ENCODE data around the gene FMN1.

The FMN1 gene

DNA sequence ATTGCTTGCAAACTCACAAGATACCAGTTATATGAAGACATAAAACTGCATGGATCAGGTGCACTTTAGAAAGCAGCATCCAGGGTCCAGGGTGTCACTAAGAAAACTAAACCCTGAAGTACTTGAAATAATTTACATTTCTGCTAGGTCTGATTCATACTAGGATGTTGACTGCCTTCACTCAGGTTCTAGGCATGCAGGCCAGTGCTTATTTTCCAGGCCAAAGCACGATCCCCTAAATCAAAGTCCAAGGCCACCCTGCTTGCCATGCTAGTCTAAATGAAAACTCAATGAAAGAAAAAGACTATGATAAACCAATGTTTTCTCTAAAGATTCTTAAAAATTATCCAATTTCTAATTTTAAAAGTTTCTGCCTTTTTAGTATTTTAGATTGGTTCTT is 427.3 kb downstream of the FMN1 start:
- H3K4me1 ChIP-seq (ENCODE audit: control insufficient read depth in 1 of 2, insufficient read depth in 2 of 2, low read length in 2 of 2), result no peaks in the 10 kb centered on the region
- H3K4me3 ChIP-seq (ENCODE audit: low read depth in 1 of 2, low read length in 2 of 2), result no peak overlapping the region
- no peaks in the 10 kb centered on the region for H3K36me3 ChIP-seq (ENCODE audit: control insufficient read depth in 1 of 2, insufficient read depth in 2 of 2, low read length in 2 of 2)
- no peaks in the 10 kb centered on the region for H3K9me3 ChIP-seq (ENCODE audit: control insufficient read depth in 1 of 2, low read length in 2 of 2)
- H3K9ac ChIP-seq (ENCODE audit: low read depth in 1 of 2, low read length in 2 of 2), result no peak overlapping the region
- no peak overlapping the region for H3K27ac ChIP-seq (ENCODE audit: low read depth, low read length)
- no peaks in the 10 kb centered on the region for H3K27me3 ChIP-seq (ENCODE audit: control insufficient read depth in 1 of 2, insufficient read depth in 2 of 2, low read length in 2 of 2)

DNA sequence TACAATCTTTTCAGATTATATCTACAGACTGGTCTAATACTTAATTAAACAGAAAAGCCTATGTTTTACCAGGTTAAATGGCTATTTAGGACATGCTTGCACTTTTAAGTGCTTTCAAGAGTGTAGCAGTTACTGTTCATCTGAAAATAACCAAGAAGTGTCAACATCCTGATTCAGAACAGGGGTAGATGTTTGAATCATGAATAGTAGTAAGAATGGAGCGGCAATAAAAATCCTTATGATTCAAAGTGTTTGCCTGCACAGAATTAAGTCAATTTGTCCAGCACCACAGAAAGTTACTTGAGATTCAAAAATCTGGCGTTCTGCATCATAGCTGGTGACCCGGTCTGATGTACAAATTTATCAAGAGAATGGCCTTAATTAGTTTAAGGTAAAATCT is 428.4 kb downstream of the FMN1 start:
- Histone ChIP-seq H3K9ac (ENCODE audit: low read depth in 1 of 2, low read length in 2 of 2) (no peak overlapping the region), H3K4me1 (ENCODE audit: control insufficient read depth in 1 of 2, insufficient read depth in 2 of 2, low read length in 2 of 2) (no peaks in the 10 kb centered on the region), H3K9me3 (ENCODE audit: control insufficient read depth in 1 of 2, low read length in 2 of 2) (no peaks in the 10 kb centered on the region), H3K36me3 (ENCODE audit: control insufficient read depth in 1 of 2, insufficient read depth in 2 of 2, low read length in 2 of 2) (no peaks in the 10 kb centered on the region), H3K4me3 (ENCODE audit: low read depth in 1 of 2, low read length in 2 of 2) (no peak overlapping the region), H3K27me3 (ENCODE audit: control insufficient read depth in 1 of 2, insufficient read depth in 2 of 2, low read length in 2 of 2) (no peaks in the 10 kb centered on the region), H3K27ac (ENCODE audit: low read depth, low read length) (no peak overlapping the region)

DNA sequence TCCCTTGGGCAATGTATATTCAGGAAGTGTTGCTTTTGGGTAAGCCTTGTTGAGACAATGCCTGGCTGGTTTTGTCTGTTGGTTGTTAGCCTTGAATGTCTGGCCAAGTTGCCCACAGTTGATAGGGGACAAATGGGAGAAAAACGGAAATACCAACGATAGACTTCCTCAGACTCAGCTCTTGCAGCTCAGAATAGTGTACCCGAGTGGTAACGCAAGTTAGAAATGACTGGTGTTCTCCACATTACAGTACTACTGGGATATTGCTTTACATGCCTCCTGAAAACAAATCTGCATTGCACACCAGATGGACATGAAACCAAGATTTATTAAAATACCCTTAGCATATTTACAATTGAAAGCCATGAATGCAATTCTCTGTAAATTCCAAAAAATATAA is 429.3 kb downstream of the FMN1 start:
- no peak overlapping the region for H3K27ac ChIP-seq (ENCODE audit: low read depth, low read length)
- no peaks in the 10 kb centered on the region for H3K9me3 ChIP-seq (ENCODE audit: control insufficient read depth in 1 of 2, low read length in 2 of 2)
- no peaks in the 10 kb centered on the region for H3K4me1 ChIP-seq (ENCODE audit: control insufficient read depth in 1 of 2, insufficient read depth in 2 of 2, low read length in 2 of 2)
- H3K4me3 ChIP-seq (ENCODE audit: low read depth in 1 of 2, low read length in 2 of 2), result no peak overlapping the region
- H3K9ac ChIP-seq (ENCODE audit: low read depth in 1 of 2, low read length in 2 of 2), result no peak overlapping the region
- no peaks in the 10 kb centered on the region for H3K27me3 ChIP-seq (ENCODE audit: control insufficient read depth in 1 of 2, insufficient read depth in 2 of 2, low read length in 2 of 2)
- H3K36me3 ChIP-seq (ENCODE audit: control insufficient read depth in 1 of 2, insufficient read depth in 2 of 2, low read length in 2 of 2), result no peaks in the 10 kb centered on the region

DNA sequence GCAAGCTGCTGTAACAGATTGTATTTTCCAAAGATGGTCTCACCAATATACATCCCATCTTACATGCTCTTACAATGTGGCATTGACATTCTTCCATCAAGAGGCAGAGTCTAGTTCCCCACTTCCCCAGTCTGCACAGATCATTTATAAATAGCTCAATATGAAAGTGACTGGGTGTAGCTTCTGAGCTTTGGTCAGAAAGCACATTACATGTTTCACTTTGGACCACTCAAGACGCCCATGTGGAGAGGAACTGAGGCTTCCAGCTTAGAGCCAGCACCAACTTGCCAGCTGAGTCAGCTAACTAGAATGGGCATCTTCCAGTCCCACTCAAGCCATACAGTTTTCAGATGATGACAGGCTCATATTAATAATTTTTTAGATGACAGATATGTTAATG is 431.2 kb downstream of the FMN1 start:
- no peak overlapping the region for H3K27ac ChIP-seq (ENCODE audit: low read depth, low read length)
- no peaks in the 10 kb centered on the region for H3K27me3 ChIP-seq (ENCODE audit: control insufficient read depth in 1 of 2, insufficient read depth in 2 of 2, low read length in 2 of 2)
- H3K4me1 ChIP-seq (ENCODE audit: control insufficient read depth in 1 of 2, insufficient read depth in 2 of 2, low read length in 2 of 2), result no peaks in the 10 kb centered on the region
- H3K4me3 ChIP-seq (ENCODE audit: low read depth in 1 of 2, low read length in 2 of 2), result no peak overlapping the region
- H3K9me3 ChIP-seq (ENCODE audit: control insufficient read depth in 1 of 2, low read length in 2 of 2), result no peaks in the 10 kb centered on the region
- H3K36me3 ChIP-seq (ENCODE audit: control insufficient read depth in 1 of 2, insufficient read depth in 2 of 2, low read length in 2 of 2), result no peaks in the 10 kb centered on the region
- no peak overlapping the region for H3K9ac ChIP-seq (ENCODE audit: low read depth in 1 of 2, low read length in 2 of 2)

DNA sequence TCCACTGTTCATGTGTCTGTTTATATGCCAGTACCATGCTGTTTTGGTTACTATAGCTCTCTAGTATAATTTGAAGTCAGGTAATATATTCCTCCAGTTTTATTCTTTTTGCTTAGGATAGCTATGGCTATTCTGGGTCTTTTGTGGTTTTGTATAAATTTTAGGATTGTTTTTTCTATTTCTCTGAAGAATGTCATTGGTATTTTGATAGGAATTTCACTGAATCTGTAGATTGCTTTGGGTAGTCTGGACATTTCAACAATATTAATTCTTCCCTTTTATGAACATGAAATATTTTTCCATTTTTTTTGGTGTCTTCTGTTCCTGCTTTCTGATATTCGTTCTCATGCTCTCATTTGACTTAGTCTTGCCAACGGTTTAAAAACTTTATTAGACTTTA is 437.1 kb downstream of the FMN1 start:
- Histone ChIP-seq H3K27me3 (ENCODE audit: control insufficient read depth in 1 of 2, insufficient read depth in 2 of 2, low read length in 2 of 2) (no peaks in the 10 kb centered on the region), H3K36me3 (ENCODE audit: control insufficient read depth in 1 of 2, insufficient read depth in 2 of 2, low read length in 2 of 2) (no peaks in the 10 kb centered on the region), H3K4me1 (ENCODE audit: control insufficient read depth in 1 of 2, insufficient read depth in 2 of 2, low read length in 2 of 2) (no peaks in the 10 kb centered on the region), H3K9ac (ENCODE audit: low read depth in 1 of 2, low read length in 2 of 2) (no peak overlapping the region), H3K27ac (ENCODE audit: low read depth, low read length) (no peak overlapping the region), H3K4me3 (ENCODE audit: low read depth in 1 of 2, low read length in 2 of 2) (no peak overlapping the region), H3K9me3 (ENCODE audit: control insufficient read depth in 1 of 2, low read length in 2 of 2) (no peaks in the 10 kb centered on the region)

DNA sequence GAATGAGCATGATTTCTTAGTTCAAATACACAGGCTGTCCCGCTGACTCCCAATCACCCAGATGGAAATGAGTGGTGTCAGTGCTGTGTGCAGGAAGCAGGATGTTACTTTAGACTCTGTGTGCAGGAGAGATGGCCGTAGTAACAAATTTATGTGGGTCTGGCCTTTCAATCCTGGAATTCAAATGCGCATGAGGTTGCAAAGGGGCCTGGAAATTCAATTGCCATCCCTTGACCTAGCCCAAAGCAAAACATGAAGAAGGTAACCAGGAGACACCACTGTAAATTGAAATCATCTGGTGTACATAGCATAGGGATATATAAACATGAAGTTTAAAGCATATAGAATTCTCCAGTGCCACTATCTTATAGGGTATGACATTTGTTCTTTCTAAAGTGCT is 443.5 kb downstream of the FMN1 start:
- Histone ChIP-seq H3K4me3 (ENCODE audit: low read depth in 1 of 2, low read length in 2 of 2) (no peak overlapping the region), H3K36me3 (ENCODE audit: control insufficient read depth in 1 of 2, insufficient read depth in 2 of 2, low read length in 2 of 2) (no peaks in the 10 kb centered on the region), H3K9me3 (ENCODE audit: control insufficient read depth in 1 of 2, low read length in 2 of 2) (no peaks in the 10 kb centered on the region)

DNA sequence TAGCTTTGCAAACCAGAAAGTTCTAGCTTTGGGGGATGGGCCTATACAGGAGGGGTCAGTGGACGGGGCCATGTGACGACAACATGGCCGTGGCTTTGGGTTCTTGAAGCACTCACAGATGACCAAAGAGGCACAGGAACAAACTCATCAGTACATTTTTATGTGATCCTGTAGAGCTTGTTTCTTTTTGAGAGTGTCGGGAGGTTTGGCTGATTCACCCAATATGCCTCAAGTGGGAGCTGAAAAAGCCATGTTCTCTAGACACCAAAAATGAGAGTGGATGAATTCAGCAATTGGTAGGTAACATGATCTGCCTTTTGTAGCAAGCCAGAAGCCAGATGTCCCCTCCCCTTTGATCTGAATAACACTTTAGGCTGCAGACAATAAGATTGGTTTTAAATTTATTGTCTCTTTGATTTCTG is 446.6 kb downstream of the FMN1 start:
- Histone ChIP-seq H3K4me1 (ENCODE audit: control insufficient read depth in 1 of 2, insufficient read depth in 2 of 2, low read length in 2 of 2) (no peaks in the 10 kb centered on the region), H3K9ac (ENCODE audit: low read depth in 1 of 2, low read length in 2 of 2) (no peak overlapping the region), H3K27ac (ENCODE audit: low read depth, low read length) (no peak overlapping the region), H3K27me3 (ENCODE audit: control insufficient read depth in 1 of 2, insufficient read depth in 2 of 2, low read length in 2 of 2) (no peaks in the 10 kb centered on the region), H3K36me3 (ENCODE audit: control insufficient read depth in 1 of 2, insufficient read depth in 2 of 2, low read length in 2 of 2) (no peaks in the 10 kb centered on the region), H3K9me3 (ENCODE audit: control insufficient read depth in 1 of 2, low read length in 2 of 2) (no peaks in the 10 kb centered on the region), H3K4me3 (ENCODE audit: low read depth in 1 of 2, low read length in 2 of 2) (no peak overlapping the region)

More for the DNA sequence above, 443.5 kb downstream of the FMN1 start:
- no peak overlapping the region for H3K27ac ChIP-seq (ENCODE audit: low read depth, low read length)
- H3K27me3 ChIP-seq (ENCODE audit: control insufficient read depth in 1 of 2, insufficient read depth in 2 of 2, low read length in 2 of 2), result no peaks in the 10 kb centered on the region
- no peak overlapping the region for H3K9ac ChIP-seq (ENCODE audit: low read depth in 1 of 2, low read length in 2 of 2)
- H3K4me1 ChIP-seq (ENCODE audit: control insufficient read depth in 1 of 2, insufficient read depth in 2 of 2, low read length in 2 of 2), result no peaks in the 10 kb centered on the region

DNA sequence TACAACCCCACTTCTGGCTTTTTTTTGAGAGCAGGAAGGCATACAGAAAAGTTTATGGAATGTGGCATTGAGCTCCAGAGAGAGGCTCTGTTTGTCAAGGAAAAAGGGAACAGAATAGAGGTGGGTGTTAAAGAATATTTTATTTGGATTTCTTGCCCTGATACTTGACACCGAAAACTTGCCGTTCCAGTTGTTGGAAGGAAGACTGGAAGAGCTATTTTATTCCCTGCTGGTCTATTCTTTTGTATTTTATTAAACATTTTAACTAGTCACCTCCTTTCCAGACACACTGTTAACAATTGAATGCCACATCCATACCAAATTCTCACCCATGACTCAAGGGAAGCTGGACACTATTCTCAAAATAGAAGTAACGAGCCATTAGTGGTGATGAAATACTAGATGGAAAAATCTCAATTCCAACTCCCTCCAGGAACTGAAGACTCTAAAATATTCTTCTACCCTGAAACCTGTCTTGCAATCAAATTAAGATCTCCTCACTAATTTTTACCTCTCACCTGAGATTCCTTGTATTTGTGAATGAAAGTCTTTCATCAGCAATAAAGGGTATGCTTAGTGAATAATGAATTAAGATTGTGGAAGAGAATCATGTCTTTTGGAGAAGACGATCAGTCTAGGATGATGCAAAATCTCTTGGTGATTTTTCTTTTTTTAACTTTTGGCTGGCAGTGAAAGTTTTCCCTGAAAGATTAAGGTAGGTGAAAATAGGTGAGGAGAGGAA is 448.2 kb downstream of the FMN1 start:
- no peaks in the 10 kb centered on the region for H3K4me1 ChIP-seq (ENCODE audit: control insufficient read depth in 1 of 2, insufficient read depth in 2 of 2, low read length in 2 of 2)
- H3K36me3 ChIP-seq (ENCODE audit: control insufficient read depth in 1 of 2, insufficient read depth in 2 of 2, low read length in 2 of 2), result no peaks in the 10 kb centered on the region
- no peak overlapping the region for H3K9ac ChIP-seq (ENCODE audit: low read depth in 1 of 2, low read length in 2 of 2)
- no peak overlapping the region for H3K27ac ChIP-seq (ENCODE audit: low read depth, low read length)
- H3K9me3 ChIP-seq (ENCODE audit: control insufficient read depth in 1 of 2, low read length in 2 of 2), result no peaks in the 10 kb centered on the region
- no peaks in the 10 kb centered on the region for H3K27me3 ChIP-seq (ENCODE audit: control insufficient read depth in 1 of 2, insufficient read depth in 2 of 2, low read length in 2 of 2)
- H3K4me3 ChIP-seq (ENCODE audit: low read depth in 1 of 2, low read length in 2 of 2), result no peak overlapping the region

DNA sequence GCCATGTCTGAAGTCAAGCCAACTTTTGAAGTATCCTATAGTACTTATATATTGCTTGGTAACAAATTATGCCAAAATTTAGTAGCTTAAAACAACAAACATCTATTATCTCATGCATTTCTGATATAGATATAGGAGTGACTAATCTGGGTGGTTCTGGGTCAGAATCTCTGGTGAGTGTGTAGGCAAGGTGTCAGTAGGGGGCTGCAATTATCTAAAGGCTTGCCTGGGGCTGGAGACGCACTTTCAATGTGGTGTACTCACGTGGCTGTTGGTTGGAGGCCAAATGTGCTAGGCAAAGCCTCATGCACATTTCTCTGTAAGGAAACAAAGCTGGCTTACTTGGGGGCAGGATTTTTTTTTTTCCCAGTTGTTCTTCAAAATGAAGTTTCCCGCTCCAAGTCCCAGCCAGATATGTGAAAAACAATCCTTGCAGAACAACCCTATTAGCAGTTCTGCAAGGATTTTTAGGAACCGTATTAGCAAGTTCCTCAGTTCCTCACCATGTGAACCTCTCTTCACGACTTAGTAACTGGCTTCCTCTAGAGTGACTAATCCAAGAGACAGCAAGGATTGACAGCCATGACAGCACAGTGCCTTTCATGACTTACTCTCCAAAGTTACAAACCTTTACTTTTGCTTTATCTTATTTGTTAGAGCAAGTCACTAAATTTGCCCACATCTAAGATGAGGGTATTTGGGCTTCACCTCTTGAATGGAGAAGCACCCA is 450.9 kb downstream of the FMN1 start:
- Histone ChIP-seq H3K4me1 (ENCODE audit: control insufficient read depth in 1 of 2, insufficient read depth in 2 of 2, low read length in 2 of 2) (no peaks in the 10 kb centered on the region), H3K9me3 (ENCODE audit: control insufficient read depth in 1 of 2, low read length in 2 of 2) (peaks cover 0 to 2% of the 10 kb centered on the region in 2 donors), H3K36me3 (ENCODE audit: control insufficient read depth in 1 of 2, insufficient read depth in 2 of 2, low read length in 2 of 2) (no peaks in the 10 kb centered on the region), H3K9ac (ENCODE audit: low read depth in 1 of 2, low read length in 2 of 2) (no peak overlapping the region), H3K27me3 (ENCODE audit: control insufficient read depth in 1 of 2, insufficient read depth in 2 of 2, low read length in 2 of 2) (no peaks in the 10 kb centered on the region), H3K4me3 (ENCODE audit: low read depth in 1 of 2, low read length in 2 of 2) (no peak overlapping the region), H3K27ac (ENCODE audit: low read depth, low read length) (no peak overlapping the region)

DNA sequence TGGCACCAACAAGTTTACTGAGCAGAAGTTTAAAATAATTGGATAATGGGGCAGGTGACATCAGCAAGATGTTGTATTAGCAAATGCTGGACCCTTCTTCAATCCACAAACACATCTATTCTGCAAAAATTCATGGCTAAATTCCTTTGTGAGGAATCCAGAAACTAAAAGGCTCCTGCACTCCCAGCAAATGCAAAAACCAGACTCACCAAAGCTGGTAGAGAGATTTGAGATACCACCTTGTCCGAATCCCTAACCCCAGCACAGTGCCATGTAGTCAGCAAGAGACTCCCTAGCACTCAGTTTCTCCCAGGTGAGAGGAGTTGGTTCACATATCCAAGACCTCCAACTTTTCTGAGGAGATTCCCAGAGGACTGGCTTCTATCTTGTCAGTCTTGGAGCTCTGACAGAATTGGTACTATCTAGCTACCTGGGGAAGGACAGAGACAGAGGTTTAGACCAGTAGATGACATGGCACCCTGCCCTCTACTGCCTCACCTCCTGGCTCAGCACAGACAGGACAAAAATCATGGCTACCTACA is 454.9 kb downstream of the FMN1 start:
- Histone ChIP-seq H3K4me3 (ENCODE audit: low read depth in 1 of 2, low read length in 2 of 2) (no peak overlapping the region), H3K27ac (ENCODE audit: low read depth, low read length) (no peak overlapping the region), H3K9ac (ENCODE audit: low read depth in 1 of 2, low read length in 2 of 2) (no peak overlapping the region), H3K27me3 (ENCODE audit: control insufficient read depth in 1 of 2, insufficient read depth in 2 of 2, low read length in 2 of 2) (no peaks in the 10 kb centered on the region), H3K9me3 (ENCODE audit: control insufficient read depth in 1 of 2, low read length in 2 of 2) (peaks cover 0 to 2% of the 10 kb centered on the region in 2 donors), H3K4me1 (ENCODE audit: control insufficient read depth in 1 of 2, insufficient read depth in 2 of 2, low read length in 2 of 2) (no peaks in the 10 kb centered on the region), H3K36me3 (ENCODE audit: control insufficient read depth in 1 of 2, insufficient read depth in 2 of 2, low read length in 2 of 2) (no peaks in the 10 kb centered on the region)

All from duodenal mucosa (tissue), 2 donors.